IMR-90 (cell line): ENCODE measurements around the gene FASLG. TPM values are rescaled to one million over a fixed set of nuclear protein-coding genes. Genes with fewer than 3 reads are reported as not detected.

Source experiments
- ATAC-seq: fragments of 200-7000 bp; cut with Tn5 transposase; 2 replicates; pipeline ENCODE4 v1.9.1; 2020; ENCODE audit warnings: low read depth, mild to moderate bottlenecking, moderate library complexity
- BruUV-seq: library from RNA; stranded (reverse); fragments of 400-500 nt; replicated peaks from 2 replicates; lab custom pipeline; 2021; lab: Mats Ljungman, UMichigan
- CTCF ChIA-PET: fragments of 300-600 bp; formaldehyde crosslinking; extraction: SDS; loops from one replicate; lab custom pipeline; 2021; ENCODE audit warnings: antibody characterized with exemption; lab: Yijun Ruan, JAX
- POLR2A ChIA-PET: fragments of 300-600 bp; sonication (Branson Sonifier 250); formaldehyde crosslinking; loops from one replicate; lab custom pipeline; 2022; ENCODE audit warnings: antibody characterized with exemption; ENCODE audit not compliant: unreplicated experiment; lab: Charles Lee
- DNase-seq: peaks from one replicate; pipeline ENCODE4 v3.0.0; 2013
- H2AFZ ChIP-seq: replicated peaks from 2 replicates; pipeline ENCODE3; 2013; ENCODE audit warnings: low read length, mild to moderate bottlenecking; ENCODE audit not compliant: poor library complexity
- H2AK5ac ChIP-seq: 2 replicates; pipeline ENCODE4 v1.6.1; 2013; ENCODE audit warnings: low read depth, low read length, inconsistent platforms
- H2AK9ac ChIP-seq: replicated peaks from 2 replicates; pipeline ENCODE3; 2013; ENCODE audit warnings: mild to moderate bottlenecking, low read depth, low read length, moderate library complexity; ENCODE audit not compliant: poor library complexity
- H2BK120ac ChIP-seq: 2 replicates; pipeline ENCODE4 v1.6.1; 2013; ENCODE audit warnings: low read depth, low read length, inconsistent platforms
- H2BK15ac ChIP-seq: 3 replicates; pipeline ENCODE4 v1.6.1; 2013; ENCODE audit warnings: low read depth, low read length, inconsistent platforms
- H2BK20ac ChIP-seq: 2 replicates; pipeline ENCODE4 v1.6.1; 2013; ENCODE audit warnings: low read depth, mild to moderate bottlenecking, inconsistent platforms, low read length, moderate library complexity
- H2BK5ac ChIP-seq: 2 replicates; pipeline ENCODE4 v1.6.1; 2013; ENCODE audit warnings: mild to moderate bottlenecking, low read depth, low read length, inconsistent platforms; ENCODE audit not compliant: poor library complexity, severe bottlenecking
- H3K14ac ChIP-seq: replicated peaks from 2 replicates; pipeline ENCODE4 v1.6.1; 2013; ENCODE audit warnings: low read depth, low read length, inconsistent platforms
- H3K18ac ChIP-seq: 2 replicates; pipeline ENCODE4 v1.6.1; 2013; ENCODE audit warnings: low read depth, low read length, control low read depth
- H3K23ac ChIP-seq: 2 replicates; pipeline ENCODE4 v1.6.1; 2013; ENCODE audit warnings: low read depth, low read length, inconsistent platforms
- H3K27ac ChIP-seq: 2 replicates; pipeline ENCODE4 v1.5.1; 2013; ENCODE audit warnings: mild to moderate bottlenecking, control low read depth, low read length; ENCODE audit not compliant: insufficient read depth
- H3K27me3 ChIP-seq: 2 replicates; pipeline ENCODE4 v1.6.1; 2013; ENCODE audit warnings: low read length; ENCODE audit not compliant: control insufficient read depth, insufficient read depth
- H3K36me3 ChIP-seq: 2 replicates; pipeline ENCODE4 v1.6.1; 2013; ENCODE audit warnings: low read length, mixed read lengths; ENCODE audit not compliant: control insufficient read depth, insufficient read depth
- H3K4ac ChIP-seq: 2 replicates; pipeline ENCODE4 v1.6.1; 2013; ENCODE audit warnings: low read depth, low read length, inconsistent platforms
- H3K4me1 ChIP-seq: 2 replicates; pipeline ENCODE4 v1.6.1; 2013; ENCODE audit warnings: low read length, mixed read lengths; ENCODE audit not compliant: control insufficient read depth, insufficient read depth
- H3K4me2 ChIP-seq: 2 replicates; pipeline ENCODE4 v1.6.1; 2013; ENCODE audit warnings: low read depth, mild to moderate bottlenecking, control low read depth, low read length, moderate library complexity
- H3K4me3 ChIP-seq: 2 replicates; pipeline ENCODE4 v1.5.1; 2013; ENCODE audit warnings: low read depth, mild to moderate bottlenecking, control low read depth, low read length, moderate library complexity; ENCODE audit not compliant: insufficient read depth
- H3K56ac ChIP-seq: 2 replicates; pipeline ENCODE4 v1.6.1; 2013; ENCODE audit warnings: low read length, inconsistent platforms; ENCODE audit not compliant: insufficient read depth; ENCODE audit errors: extremely low read depth
- H3K79me1 ChIP-seq, 2 experiments: 2 replicates each; pipeline ENCODE4 v1.6.1; 2013; ENCODE audit warnings: low read length in 2 of 2, inconsistent platforms in 1 of 2, low read depth in 1 of 2
- H3K9ac ChIP-seq: 2 replicates; pipeline ENCODE4 v1.6.1; 2013; ENCODE audit warnings: low read depth, low read length, control low read depth
- H3K9me1 ChIP-seq: 2 replicates; pipeline ENCODE4 v1.6.1; 2013; ENCODE audit warnings: low read length, inconsistent platforms; ENCODE audit not compliant: insufficient read depth
- H3K9me3 ChIP-seq: 2 replicates; pipeline ENCODE4 v1.6.1; 2013; ENCODE audit warnings: low read length; ENCODE audit not compliant: control insufficient read depth, insufficient read depth
- H4K20me1 ChIP-seq: 2 replicates; pipeline ENCODE4 v1.6.1; 2013; ENCODE audit warnings: low read length, inconsistent platforms; ENCODE audit not compliant: insufficient read depth
- H4K5ac ChIP-seq: 2 replicates; pipeline ENCODE4 v1.6.1; 2013; ENCODE audit warnings: mild to moderate bottlenecking, low read depth, low read length, control low read depth
- H4K8ac ChIP-seq, 2 experiments: 2 replicates each; pipeline ENCODE4 v1.6.1; 2013; ENCODE audit warnings: low read depth in 2 of 2, low read length in 2 of 2, control low read depth in 1 of 2, inconsistent platforms in 1 of 2
- H4K91ac ChIP-seq: 2 replicates; pipeline ENCODE4 v1.6.1; 2013; ENCODE audit warnings: low read depth, low read length, inconsistent platforms; ENCODE audit not compliant: insufficient read depth
- BHLHE40 ChIP-seq: fragments of 150-350 bp; IDR thresholded peaks from 2 replicates; pipeline ENCODE4 v1.6.1; 2016; ENCODE audit warnings: mild to moderate bottlenecking, low read depth, low read length
- CEBPB ChIP-seq: IDR thresholded peaks from 2 replicates; pipeline ENCODE4 v1.6.1; 2012; ENCODE audit warnings: low read depth, low read length, improper control_type of control experiment
- MXI1 ChIP-seq: IDR thresholded peaks from 2 replicates; pipeline ENCODE4 v1.6.1; 2012; ENCODE audit warnings: low read depth, mild to moderate bottlenecking, low read length, moderate library complexity, borderline replicate concordance
- NFE2L2 ChIP-seq: fragments of 150-350 bp; IDR thresholded peaks from 2 replicates; pipeline ENCODE4 v1.6.1; 2016; ENCODE audit warnings: low read depth, mild to moderate bottlenecking, low read length
- POLR2A ChIP-seq: IDR thresholded peaks from 2 replicates; pipeline ENCODE4 v1.6.1; 2012; ENCODE audit warnings: mild to moderate bottlenecking, low read depth, low read length
- RCOR1 ChIP-seq: IDR thresholded peaks from 2 replicates; pipeline ENCODE4 v1.6.1; 2012; ENCODE audit warnings: mild to moderate bottlenecking, low read length, improper control_type of control experiment; ENCODE audit not compliant: insufficient replicate concordance
- RFX5 ChIP-seq: IDR thresholded peaks from 2 replicates; pipeline ENCODE4 v1.8.0; 2012; ENCODE audit warnings: low read depth, mild to moderate bottlenecking, low read length, moderate library complexity
- SMC3 ChIP-seq: fragments of 150-350 bp; IDR thresholded peaks from 2 replicates; pipeline ENCODE4 v1.6.1; 2016; ENCODE audit warnings: low read depth, mild to moderate bottlenecking, antibody characterized with exemption, low read length, moderate library complexity
- WGBS, 2 experiments: methylation state at CpG; one replicate each; pipeline versions ENCODE4 v1.1.5 to v1.1.7; 2013; ENCODE audit warnings: missing lambda C conversion rate in 2 of 2; ENCODE audit not compliant: insufficient read length in 1 of 2; ENCODE audit errors: extremely low coverage in 2 of 2; 5-methylcytosine and 5-hydroxymethylcytosine counted together
- dilution Hi-C: fragments of 300-500 bp; cut with HindIII; formaldehyde crosslinking; loops from one replicate; pipeline ENCODE4 v1.14.3; 2018; ENCODE audit warnings: low sequenced_read_pairs; ENCODE audit not compliant: unreplicated experiment
- in situ Hi-C: fragments of 300-500 bp; cut with MboI; formaldehyde crosslinking; loops from 3 replicates; pipeline ENCODE4 v1.14.3; 2019; ENCODE audit warnings: low sequenced_read_pairs, inconsistent platforms, mixed read lengths
- intact Hi-C: fragments of 100-400 bp; cut with micrococcal nuclease; formaldehyde crosslinking; loops from 2 replicates; pipeline ENCODE4 v1.10.0; 2022
- polyA plus RNA-seq, 3 experiments: library from polyadenylated mRNA; depleted of rRNA; stranded (reverse); fragments of >200 nt; gene quantifications; 2 replicates each; pipeline ENCODE4 v1.2.3, GENCODE V29; 2012; ENCODE audit warnings: low replicate concordance in 1 of 3
- total RNA-seq: library from RNA; depleted of rRNA; stranded (reverse); fragments of >200 nt; gene quantifications from 2 replicates; pipeline ENCODE4 v1.2.3, GENCODE V29; 2012
- TF ChIP-seq, protein P1 (sequence below): conservative IDR thresholded peaks from 2 replicates; pipeline ENCODE4 v1.5.1; 2012; ENCODE audit warnings: mild to moderate bottlenecking, low read depth, low read length, improper control_type of control experiment

Gene FASLG
- total and polyA plus RNA-seq, 2 of the 4 experiments (the other 2 are of a cell fraction) = 0.14 to 0.18 TPM

DNA sequence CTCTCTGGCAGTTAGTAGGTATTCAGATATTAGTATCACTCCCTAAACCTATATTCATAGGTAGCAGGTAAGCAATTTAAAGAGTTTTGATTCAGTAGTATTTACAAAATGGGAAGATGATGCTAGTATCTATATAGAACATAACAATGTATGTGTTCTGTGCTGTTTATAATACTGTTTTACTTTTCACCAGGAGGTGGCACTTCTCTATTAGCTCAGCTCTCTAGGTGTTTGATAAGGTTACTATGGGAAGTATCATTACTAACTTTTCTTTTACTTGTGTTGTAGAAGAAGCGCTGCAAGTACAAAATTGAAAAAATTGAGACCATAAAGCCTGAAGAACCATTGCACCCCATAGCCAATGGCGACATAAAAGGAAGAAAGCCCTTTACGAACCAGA, 49.4 kb upstream of the FASLG start (continued):
- TF ChIP-seq, protein P1, sequence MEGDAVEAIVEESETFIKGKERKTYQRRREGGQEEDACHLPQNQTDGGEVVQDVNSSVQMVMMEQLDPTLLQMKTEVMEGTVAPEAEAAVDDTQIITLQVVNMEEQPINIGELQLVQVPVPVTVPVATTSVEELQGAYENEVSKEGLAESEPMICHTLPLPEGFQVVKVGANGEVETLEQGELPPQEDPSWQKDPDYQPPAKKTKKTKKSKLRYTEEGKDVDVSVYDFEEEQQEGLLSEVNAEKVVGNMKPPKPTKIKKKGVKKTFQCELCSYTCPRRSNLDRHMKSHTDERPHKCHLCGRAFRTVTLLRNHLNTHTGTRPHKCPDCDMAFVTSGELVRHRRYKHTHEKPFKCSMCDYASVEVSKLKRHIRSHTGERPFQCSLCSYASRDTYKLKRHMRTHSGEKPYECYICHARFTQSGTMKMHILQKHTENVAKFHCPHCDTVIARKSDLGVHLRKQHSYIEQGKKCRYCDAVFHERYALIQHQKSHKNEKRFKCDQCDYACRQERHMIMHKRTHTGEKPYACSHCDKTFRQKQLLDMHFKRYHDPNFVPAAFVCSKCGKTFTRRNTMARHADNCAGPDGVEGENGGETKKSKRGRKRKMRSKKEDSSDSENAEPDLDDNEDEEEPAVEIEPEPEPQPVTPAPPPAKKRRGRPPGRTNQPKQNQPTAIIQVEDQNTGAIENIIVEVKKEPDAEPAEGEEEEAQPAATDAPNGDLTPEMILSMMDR = peak; percentile 39; the same call in 1 of the 2 replicates
- no peak for TF ChIP-seq POLR2A

DNA sequence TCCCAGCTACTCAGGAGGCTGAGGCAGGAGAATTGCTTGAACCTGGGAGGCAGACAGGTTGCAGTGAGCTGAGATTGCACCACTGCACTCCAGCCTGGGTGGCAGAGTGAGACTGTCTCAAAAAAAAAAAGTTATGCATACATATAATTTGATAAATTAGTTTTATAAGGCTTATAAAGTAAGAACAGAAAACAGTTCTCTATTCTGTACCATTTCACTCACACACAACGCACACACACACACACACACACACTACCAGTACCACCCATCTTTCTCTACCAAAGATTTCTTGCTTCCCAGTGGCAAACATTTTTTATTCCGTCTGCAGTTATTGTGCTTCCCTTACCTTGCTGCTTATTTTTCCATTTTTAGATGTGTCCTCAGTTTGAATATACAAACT, 46.4 kb upstream of the FASLG start:
- peaks cover 12% of the 10 kb centered on the region for H3K9me3 ChIP-seq
- in situ Hi-C loops = no loop called here
- H2BK15ac ChIP-seq = no peak overlapping the region
- H2AFZ ChIP-seq = no peak overlapping the region
- H2BK120ac ChIP-seq = no peak overlapping the region
- no peak overlapping the region for H3K56ac ChIP-seq
- no peak overlapping the region for H2BK20ac ChIP-seq
- dilution Hi-C loops = no loop called here
- H3K27ac ChIP-seq = no peak overlapping the region
- H4K91ac ChIP-seq = no peak overlapping the region
- no peak overlapping the region for H3K14ac ChIP-seq
- H2AK5ac ChIP-seq = no peak overlapping the region
- no peak for TF ChIP-seq BHLHE40
- TF ChIP-seq NFE2L2 = no peak
- TF ChIP-seq, protein P1 = no peak
- no peak for TF ChIP-seq RFX5
- no peak for TF ChIP-seq CEBPB
- TF ChIP-seq SMC3 = no peak
- TF ChIP-seq POLR2A = no peak
- TF ChIP-seq RCOR1 = no peak
- TF ChIP-seq MXI1 = no peak
- BruUV-seq = no TSS peak
- no peak overlapping the region for H3K9ac ChIP-seq
- H3K27me3 ChIP-seq = no peaks in the 10 kb centered on the region
- no peak overlapping the region for H2BK5ac ChIP-seq
- H2AK9ac ChIP-seq = no peak overlapping the region
- intact Hi-C loops = no loop called here
- H3K4me2 ChIP-seq = no peak overlapping the region
- no peak for DNase-seq
- no peak overlapping the region for H3K23ac ChIP-seq
- no peaks in the 10 kb centered on the region for H3K9me1 ChIP-seq
- H3K4me3 ChIP-seq = no peak overlapping the region
- POLR2A ChIA-PET = no interaction called here
- H3K18ac ChIP-seq = no peak overlapping the region
- CTCF ChIA-PET = no interaction called here
- 0 out of 2 replicates have a peak, but pooled peaks cover 2% of the 10 kb centered on the region for H3K4me1 ChIP-seq
- H4K8ac ChIP-seq = no peak overlapping the region
- no CpG with 5 or more reads among the region's 2 CpGs for WGBS, 2 experiments
- no peak for ATAC-seq
- H4K5ac ChIP-seq = no peak overlapping the region
- no peak overlapping the region for H3K4ac ChIP-seq
- H4K20me1 ChIP-seq = no peaks in the 10 kb centered on the region
- H3K36me3 ChIP-seq = peaks cover 6% of the 10 kb centered on the region; the same call in 1 of the 2 replicates
- peaks cover 3 to 5% of the 10 kb centered on the region in 2 experiments; a peak in 2 of 4 replicates for H3K79me1 ChIP-seq
